ENCODE measurements around the gene IL33. TPM values are rescaled to one million over a fixed set of nuclear protein-coding genes. Genes with fewer than 3 reads are reported as not detected.

The IL33 gene
- total RNA-seq, 1 donor = under 0.01 TPM

DNA sequence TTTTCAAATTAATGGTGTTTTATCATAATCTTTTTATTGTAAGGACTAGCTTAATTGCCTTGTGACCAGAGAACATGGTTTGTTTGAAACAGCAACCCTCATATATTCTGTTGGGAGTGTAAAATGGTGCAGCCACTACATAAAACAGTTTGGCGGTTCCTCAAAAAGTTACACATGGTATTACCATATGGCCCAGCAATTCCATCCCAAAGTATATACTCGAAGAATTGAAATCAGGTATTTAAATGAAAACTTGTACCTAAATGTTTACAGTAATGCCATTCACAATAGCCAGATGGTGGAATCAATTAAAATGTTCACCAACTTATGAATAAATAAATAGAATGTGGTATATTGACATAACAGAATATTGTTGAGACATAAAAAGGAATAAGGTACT lies 14.8 kb upstream of the IL33 start:
- Histone ChIP-seq H3K27ac (ENCODE audit: low read depth, low read length) (no peak overlapping the region), H2AFZ (ENCODE audit: low read length) (no peak overlapping the region), H3K36me3 (ENCODE audit: insufficient read depth, low read length) (no peaks in the 10 kb centered on the region), H3K27me3 (ENCODE audit: insufficient read depth, low read length) (no peaks in the 10 kb centered on the region), H3K4me1 (ENCODE audit: insufficient read depth, low read length) (no peaks in the 10 kb centered on the region), H3K4me3 (ENCODE audit: insufficient read depth, low read length) (no peak overlapping the region), H3K9me3 (ENCODE audit: low read depth, low read length) (no peaks in the 10 kb centered on the region), H4K20me1 (ENCODE audit: insufficient read depth, low read length) (no peaks in the 10 kb centered on the region), H3K79me2 (ENCODE audit: insufficient read depth, low read length) (no peaks in the 10 kb centered on the region), H3K4me2 (ENCODE audit: insufficient read depth, low read length) (no peak overlapping the region)
- DNase-seq (ENCODE audit: insufficient read length, low spot score, missing footprints) = no peak
- TF ChIP-seq, protein P1, sequence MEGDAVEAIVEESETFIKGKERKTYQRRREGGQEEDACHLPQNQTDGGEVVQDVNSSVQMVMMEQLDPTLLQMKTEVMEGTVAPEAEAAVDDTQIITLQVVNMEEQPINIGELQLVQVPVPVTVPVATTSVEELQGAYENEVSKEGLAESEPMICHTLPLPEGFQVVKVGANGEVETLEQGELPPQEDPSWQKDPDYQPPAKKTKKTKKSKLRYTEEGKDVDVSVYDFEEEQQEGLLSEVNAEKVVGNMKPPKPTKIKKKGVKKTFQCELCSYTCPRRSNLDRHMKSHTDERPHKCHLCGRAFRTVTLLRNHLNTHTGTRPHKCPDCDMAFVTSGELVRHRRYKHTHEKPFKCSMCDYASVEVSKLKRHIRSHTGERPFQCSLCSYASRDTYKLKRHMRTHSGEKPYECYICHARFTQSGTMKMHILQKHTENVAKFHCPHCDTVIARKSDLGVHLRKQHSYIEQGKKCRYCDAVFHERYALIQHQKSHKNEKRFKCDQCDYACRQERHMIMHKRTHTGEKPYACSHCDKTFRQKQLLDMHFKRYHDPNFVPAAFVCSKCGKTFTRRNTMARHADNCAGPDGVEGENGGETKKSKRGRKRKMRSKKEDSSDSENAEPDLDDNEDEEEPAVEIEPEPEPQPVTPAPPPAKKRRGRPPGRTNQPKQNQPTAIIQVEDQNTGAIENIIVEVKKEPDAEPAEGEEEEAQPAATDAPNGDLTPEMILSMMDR (IDR thresholded peaks at IDR 0.05; ENCODE audit: extremely low read depth, low read depth, low read length) = no peak

DNA sequence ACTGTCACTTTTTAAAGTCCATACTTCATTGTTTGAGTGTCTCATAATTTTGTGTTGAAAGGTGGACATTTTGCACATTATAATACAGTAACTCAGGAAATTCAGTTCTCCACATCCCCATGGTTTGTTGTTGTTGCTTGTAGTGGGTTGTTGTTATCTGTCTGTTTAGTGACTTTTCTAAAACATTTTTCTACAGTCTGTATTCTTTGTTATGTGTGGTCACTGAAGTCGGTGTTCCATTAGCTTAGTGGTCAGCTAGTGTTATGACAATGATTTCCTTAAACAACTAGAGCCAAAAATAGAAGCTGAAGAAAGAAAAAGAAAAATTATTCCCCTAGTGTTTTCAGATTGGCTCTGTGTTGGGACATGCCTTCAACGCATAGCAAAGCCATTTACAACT lies 5.6 kb upstream of the IL33 start:
- TF ChIP-seq, protein P1 (IDR thresholded peaks at IDR 0.05; ENCODE audit: extremely low read depth, low read depth, low read length) = no peak
- no peaks in the 10 kb centered on the region for H4K20me1 ChIP-seq (ENCODE audit: insufficient read depth, low read length)
- H2AFZ ChIP-seq (ENCODE audit: low read length) = no peak overlapping the region
- H3K4me2 ChIP-seq (ENCODE audit: insufficient read depth, low read length) = no peak overlapping the region
- DNase-seq (ENCODE audit: insufficient read length, low spot score, missing footprints) = no peak
- H3K36me3 ChIP-seq (ENCODE audit: insufficient read depth, low read length) = no peaks in the 10 kb centered on the region
- no peaks in the 10 kb centered on the region for H3K79me2 ChIP-seq (ENCODE audit: insufficient read depth, low read length)
- no peaks in the 10 kb centered on the region for H3K27me3 ChIP-seq (ENCODE audit: insufficient read depth, low read length)
- H3K4me1 ChIP-seq (ENCODE audit: insufficient read depth, low read length) = peaks cover 19% of the 10 kb centered on the region
- peaks cover 3% of the 10 kb centered on the region for H3K9me3 ChIP-seq (ENCODE audit: low read depth, low read length)
- no peak overlapping the region for H3K4me3 ChIP-seq (ENCODE audit: insufficient read depth, low read length)
- no peak overlapping the region for H3K27ac ChIP-seq (ENCODE audit: low read depth, low read length)

DNA sequence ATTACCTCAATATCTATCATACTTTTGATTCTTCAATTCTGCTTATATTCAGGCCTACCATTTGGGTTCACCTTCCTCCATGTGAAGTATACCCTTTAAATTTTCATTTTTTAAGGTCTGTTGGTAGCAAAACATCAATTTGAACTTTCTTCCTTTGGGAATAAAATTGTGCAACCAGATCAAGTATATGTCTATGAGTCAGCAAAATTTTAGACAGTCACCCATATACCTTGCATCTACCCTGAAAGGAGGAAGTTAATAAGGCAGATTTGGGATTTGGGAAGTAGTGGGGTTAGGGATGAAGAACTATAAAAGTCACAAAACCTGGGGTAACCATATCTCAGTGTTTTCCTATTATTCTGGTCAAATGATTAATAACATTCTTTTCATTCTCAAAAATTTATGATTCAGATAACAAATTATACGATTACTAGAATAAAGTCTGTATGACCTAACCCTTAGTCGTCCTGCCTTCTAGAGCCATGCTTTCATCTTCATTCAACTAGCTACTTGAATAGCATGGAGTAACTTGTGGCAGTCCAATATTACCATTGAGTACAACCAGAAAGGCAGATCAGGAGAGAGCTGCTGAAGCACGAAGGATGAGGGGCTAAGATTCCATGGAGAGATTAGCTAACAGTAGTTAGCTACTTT lies 2.8 kb upstream of the IL33 start:
- Histone ChIP-seq H3K36me3 (ENCODE audit: insufficient read depth, low read length) (no peaks in the 10 kb centered on the region), H3K4me1 (ENCODE audit: insufficient read depth, low read length) (peaks cover 27% of the 10 kb centered on the region), H3K79me2 (ENCODE audit: insufficient read depth, low read length) (no peaks in the 10 kb centered on the region), H3K27ac (ENCODE audit: low read depth, low read length) (peak overlapping the region; percentile 32), H2AFZ (ENCODE audit: low read length) (no peak overlapping the region), H3K27me3 (ENCODE audit: insufficient read depth, low read length) (peaks cover 3% of the 10 kb centered on the region), H3K4me2 (ENCODE audit: insufficient read depth, low read length) (no peak overlapping the region), H3K4me3 (ENCODE audit: insufficient read depth, low read length) (no peak overlapping the region), H4K20me1 (ENCODE audit: insufficient read depth, low read length) (no peaks in the 10 kb centered on the region), H3K9me3 (ENCODE audit: low read depth, low read length) (peaks cover 3% of the 10 kb centered on the region)
- TF ChIP-seq, protein P1 (IDR thresholded peaks at IDR 0.05; ENCODE audit: extremely low read depth, low read depth, low read length) = no peak
- peak; percentile 25 for DNase-seq (ENCODE audit: insufficient read length, low spot score, missing footprints)

DNA sequence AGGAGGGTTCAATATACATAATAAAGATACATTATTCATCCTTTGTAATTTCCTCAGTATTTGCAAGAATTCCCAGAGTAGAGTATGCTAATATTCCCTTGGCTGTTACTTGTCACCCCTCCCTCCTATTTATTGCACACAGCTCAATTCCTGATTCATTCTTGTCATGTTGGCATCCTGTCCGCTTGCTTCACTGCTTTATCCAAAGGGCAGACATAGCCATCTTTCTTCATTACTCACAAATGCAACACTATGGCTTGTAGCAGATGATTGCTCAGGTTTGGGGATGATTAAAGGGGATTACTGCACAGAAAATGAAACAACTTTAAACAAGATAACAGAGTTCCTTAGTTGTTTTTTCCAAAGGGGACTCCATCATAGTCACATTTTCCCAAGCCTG lies 1.2 kb upstream of the IL33 start:
- TF ChIP-seq, protein P1 (IDR thresholded peaks at IDR 0.05; ENCODE audit: extremely low read depth, low read depth, low read length) = no peak
- no peak for DNase-seq (ENCODE audit: insufficient read length, low spot score, missing footprints)
- peak overlapping the region; percentile 77 for H3K27ac ChIP-seq (ENCODE audit: low read depth, low read length)
- H3K4me1 ChIP-seq (ENCODE audit: insufficient read depth, low read length) = peaks cover 30% of the 10 kb centered on the region
- H2AFZ ChIP-seq (ENCODE audit: low read length) = no peak overlapping the region
- H3K4me2 ChIP-seq (ENCODE audit: insufficient read depth, low read length) = peak overlapping the region; percentile 49
- no peaks in the 10 kb centered on the region for H4K20me1 ChIP-seq (ENCODE audit: insufficient read depth, low read length)
- peaks cover 3% of the 10 kb centered on the region for H3K27me3 ChIP-seq (ENCODE audit: insufficient read depth, low read length)
- no peaks in the 10 kb centered on the region for H3K79me2 ChIP-seq (ENCODE audit: insufficient read depth, low read length)
- H3K36me3 ChIP-seq (ENCODE audit: insufficient read depth, low read length) = no peaks in the 10 kb centered on the region
- peaks cover 3% of the 10 kb centered on the region for H3K9me3 ChIP-seq (ENCODE audit: low read depth, low read length)
- no peak overlapping the region for H3K4me3 ChIP-seq (ENCODE audit: insufficient read depth, low read length)
